Fibroblast of lung (primary cell): Measurements from ENCODE around the gene SULF2.

Experiments
- EZH2 ChIP-seq: IDR thresholded peaks from 2 replicates; pipeline ENCODE4 v1.5.1; 2012; ENCODE audit warnings: low read length, control low read depth, mild to moderate bottlenecking; ENCODE audit errors: missing control alignments
- TF ChIP-seq, protein P1 (sequence below), 2 donors: IDR thresholded peaks in 1 of 2; conservative IDR thresholded peaks in 1 of 2; 1 replicate in 1 of 2; 2 replicates in 1 of 2; pipeline ENCODE4 v1.5.1; 2011 to 2012; ENCODE audit warnings: low read length in 2 of 2, control low read depth in 1 of 2, inconsistent platforms in 1 of 2, low read depth in 1 of 2, mild to moderate bottlenecking in 1 of 2

DNA sequence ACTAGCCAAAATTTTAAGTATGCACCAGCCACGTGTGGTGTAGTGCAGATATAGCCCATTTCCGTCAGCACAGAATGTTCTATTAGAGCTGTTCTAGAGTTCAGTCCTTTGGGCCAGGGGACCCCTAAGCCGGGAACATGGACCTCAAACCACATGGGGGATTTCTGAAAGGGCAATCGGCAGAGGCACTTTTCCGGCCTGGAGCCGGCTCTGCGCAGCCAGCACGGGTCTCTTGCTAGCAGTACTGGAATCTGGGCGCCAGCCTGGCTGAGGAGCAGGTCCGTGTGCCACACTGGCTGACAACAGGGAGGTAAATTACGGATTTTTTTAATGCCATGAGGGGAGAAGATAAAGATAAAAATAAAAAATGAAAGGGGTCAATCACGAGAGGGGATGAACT is 120.5 kb downstream of the SULF2 start:
- TF ChIP-seq, protein P1, sequence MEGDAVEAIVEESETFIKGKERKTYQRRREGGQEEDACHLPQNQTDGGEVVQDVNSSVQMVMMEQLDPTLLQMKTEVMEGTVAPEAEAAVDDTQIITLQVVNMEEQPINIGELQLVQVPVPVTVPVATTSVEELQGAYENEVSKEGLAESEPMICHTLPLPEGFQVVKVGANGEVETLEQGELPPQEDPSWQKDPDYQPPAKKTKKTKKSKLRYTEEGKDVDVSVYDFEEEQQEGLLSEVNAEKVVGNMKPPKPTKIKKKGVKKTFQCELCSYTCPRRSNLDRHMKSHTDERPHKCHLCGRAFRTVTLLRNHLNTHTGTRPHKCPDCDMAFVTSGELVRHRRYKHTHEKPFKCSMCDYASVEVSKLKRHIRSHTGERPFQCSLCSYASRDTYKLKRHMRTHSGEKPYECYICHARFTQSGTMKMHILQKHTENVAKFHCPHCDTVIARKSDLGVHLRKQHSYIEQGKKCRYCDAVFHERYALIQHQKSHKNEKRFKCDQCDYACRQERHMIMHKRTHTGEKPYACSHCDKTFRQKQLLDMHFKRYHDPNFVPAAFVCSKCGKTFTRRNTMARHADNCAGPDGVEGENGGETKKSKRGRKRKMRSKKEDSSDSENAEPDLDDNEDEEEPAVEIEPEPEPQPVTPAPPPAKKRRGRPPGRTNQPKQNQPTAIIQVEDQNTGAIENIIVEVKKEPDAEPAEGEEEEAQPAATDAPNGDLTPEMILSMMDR (conservative IDR thresholded peaks at IDR 0.05 in 1 of 2, IDR thresholded peaks at IDR 0.05 in 1 of 2; ENCODE audit: low read depth in 1 of 2, low read length in 2 of 2): no peak
- no peak for TF ChIP-seq EZH2
